Measurements from ENCODE around the gene CNP. TPM values are rescaled to one million over a fixed set of nuclear protein-coding genes. Genes with fewer than 3 reads are reported as not detected.
A peak's percentile ranks its signal among the peaks of the same experiment; 100 is the strongest.
"Not testable (repeated sequence)": the region's sequence is repeated elsewhere in the genome, so short reads cannot be mapped to it uniquely, and the experiment has no call there.

Gene CNP
- total RNA-seq, 1 donor: 87.6 TPM

DNA sequence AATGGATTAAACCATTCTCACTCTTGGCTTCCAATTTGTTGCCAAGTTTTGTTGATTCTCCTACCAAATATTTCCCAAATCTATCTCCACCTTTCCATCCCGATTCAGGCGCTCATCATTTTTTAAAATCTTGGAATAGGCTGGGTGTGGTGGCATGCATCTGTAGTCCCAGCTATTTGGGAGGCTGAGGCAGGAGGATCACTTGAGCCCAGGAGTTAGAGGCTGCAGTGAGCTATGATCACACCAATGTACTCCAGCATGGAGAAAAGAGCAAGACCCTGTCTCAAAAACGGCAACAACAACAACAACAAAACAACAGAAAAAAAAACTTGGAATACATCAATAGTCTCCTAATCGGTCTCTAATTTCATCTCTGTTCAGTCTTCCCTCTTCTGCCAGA, 52.4 kb downstream of the CNP start:
- Histone ChIP-seq H3K36me3 (ENCODE audit: insufficient read depth, low read length) (peaks cover 26% of the 10 kb centered on the region), H3K79me2 (ENCODE audit: insufficient read depth, low read length) (peaks cover 59% of the 10 kb centered on the region), H3K9me3 (ENCODE audit: low read depth, low read length) (no peaks in the 10 kb centered on the region), H2AFZ (ENCODE audit: low read length) (no peak overlapping the region), H3K4me1 (ENCODE audit: insufficient read depth, low read length) (peaks cover 20% of the 10 kb centered on the region), H3K27ac (ENCODE audit: low read depth, low read length) (no peak overlapping the region), H3K27me3 (ENCODE audit: insufficient read depth, low read length) (no peaks in the 10 kb centered on the region), H3K4me2 (ENCODE audit: insufficient read depth, low read length) (no peak overlapping the region), H3K4me3 (ENCODE audit: insufficient read depth, low read length) (no peak overlapping the region), H4K20me1 (ENCODE audit: insufficient read depth, low read length) (no peaks in the 10 kb centered on the region)
- TF ChIP-seq CTCF (IDR thresholded peaks at IDR 0.05; ENCODE audit: extremely low read depth, low read depth, low read length): no peak
- DNase-seq (ENCODE audit: insufficient read length, low spot score, missing footprints): no peak

- Histone ChIP-seq H3K36me3 (ENCODE audit: insufficient read depth, low read length) (peaks cover 28% of the 10 kb centered on the region), H3K4me2 (ENCODE audit: insufficient read depth, low read length) (peak within 1 kb of the TSS; percentile 91), H2AFZ (ENCODE audit: low read length) (peak within 1 kb of the TSS; percentile 69), H3K4me3 (ENCODE audit: insufficient read depth, low read length) (peak within 1 kb of the TSS; percentile 92), H3K79me2 (ENCODE audit: insufficient read depth, low read length) (peaks cover 51% of the 10 kb centered on the region), H3K27ac (ENCODE audit: low read depth, low read length) (peak within 1 kb of the TSS; percentile 68), H3K4me1 (ENCODE audit: insufficient read depth, low read length) (peaks cover 25% of the 10 kb centered on the region), H3K9me3 (ENCODE audit: low read depth, low read length) (no peaks in the 10 kb centered on the region), H3K27me3 (ENCODE audit: insufficient read depth, low read length) (no peaks in the 10 kb centered on the region), H4K20me1 (ENCODE audit: insufficient read depth, low read length) (no peaks in the 10 kb centered on the region)
- TF ChIP-seq CTCF (IDR thresholded peaks at IDR 0.05; ENCODE audit: extremely low read depth, low read depth, low read length): peak; percentile 73
- DNase-seq (ENCODE audit: insufficient read length, low spot score, missing footprints): peak; percentile 99
These were observed 53.2 kb downstream of the CNP start, which contains the start of gene NKIRAS2 for GRCh38 chr17:42019509-42020404. TSS of gene NKIRAS2 (plus strand) at chr17:42020090. CDS start at chr17:42021578, 1,488 bp downstream.

DNA sequence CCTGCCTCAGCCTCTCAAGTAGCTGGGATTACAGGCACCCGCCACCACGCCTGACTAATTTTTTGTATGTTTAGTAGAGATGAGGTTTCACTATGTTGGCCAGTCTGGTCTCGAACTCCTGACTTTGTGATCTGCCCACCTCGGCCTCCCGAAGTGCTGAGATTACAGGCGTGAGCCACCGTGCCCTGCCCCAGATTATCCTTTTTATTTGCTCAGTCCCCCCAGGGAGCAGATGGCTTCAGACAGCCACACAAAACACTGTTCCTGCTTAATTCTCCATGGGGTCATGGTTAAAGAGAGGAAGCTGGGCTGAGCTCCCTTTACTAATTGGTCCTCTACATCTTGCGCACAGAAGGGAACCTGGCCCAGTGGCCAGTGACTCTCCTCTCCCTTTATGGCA, 54.2 kb downstream of the CNP start:
- Histone ChIP-seq H3K27ac (ENCODE audit: low read depth, low read length) (peak overlapping the region; percentile 19), H3K36me3 (ENCODE audit: insufficient read depth, low read length) (peaks cover 28% of the 10 kb centered on the region), H3K4me3 (ENCODE audit: insufficient read depth, low read length) (peak overlapping the region; percentile 92), H3K79me2 (ENCODE audit: insufficient read depth, low read length) (peaks cover 40% of the 10 kb centered on the region), H3K4me1 (ENCODE audit: insufficient read depth, low read length) (peaks cover 28% of the 10 kb centered on the region), H3K4me2 (ENCODE audit: insufficient read depth, low read length) (peak overlapping the region; percentile 91)
- not testable (repeated sequence) for H4K20me1 ChIP-seq (ENCODE audit: insufficient read depth, low read length); H3K27me3 ChIP-seq (ENCODE audit: insufficient read depth, low read length); H3K9me3 ChIP-seq (ENCODE audit: low read depth, low read length); H2AFZ ChIP-seq (ENCODE audit: low read length); DNase-seq (ENCODE audit: insufficient read length, low spot score, missing footprints)

GRCh38 chr17:42023524-42024349, 57.1 kb downstream of the CNP start:
- Histone ChIP-seq H3K4me1 (ENCODE audit: insufficient read depth, low read length) (peaks cover 15% of the 10 kb centered on the region), H3K27me3 (ENCODE audit: insufficient read depth, low read length) (no peaks in the 10 kb centered on the region), H3K9me3 (ENCODE audit: low read depth, low read length) (no peaks in the 10 kb centered on the region), H3K4me2 (ENCODE audit: insufficient read depth, low read length) (no peak overlapping the region), H3K4me3 (ENCODE audit: insufficient read depth, low read length) (no peak overlapping the region), H2AFZ (ENCODE audit: low read length) (no peak overlapping the region), H3K79me2 (ENCODE audit: insufficient read depth, low read length) (peaks cover 24% of the 10 kb centered on the region), H3K27ac (ENCODE audit: low read depth, low read length) (no peak overlapping the region), H3K36me3 (ENCODE audit: insufficient read depth, low read length) (peaks cover 28% of the 10 kb centered on the region), H4K20me1 (ENCODE audit: insufficient read depth, low read length) (no peaks in the 10 kb centered on the region)
- TF ChIP-seq CTCF (IDR thresholded peaks at IDR 0.05; ENCODE audit: extremely low read depth, low read depth, low read length): no peak
- peak; percentile 71 for DNase-seq (ENCODE audit: insufficient read length, low spot score, missing footprints)

Data from osteoblast (primary cell).